ENCODE data around the gene DHRS7B.
"Not testable (repeated sequence)": the region's sequence is repeated elsewhere in the genome, so short reads cannot be mapped to it uniquely, and the experiment has no call there.

The DHRS7B gene

DNA sequence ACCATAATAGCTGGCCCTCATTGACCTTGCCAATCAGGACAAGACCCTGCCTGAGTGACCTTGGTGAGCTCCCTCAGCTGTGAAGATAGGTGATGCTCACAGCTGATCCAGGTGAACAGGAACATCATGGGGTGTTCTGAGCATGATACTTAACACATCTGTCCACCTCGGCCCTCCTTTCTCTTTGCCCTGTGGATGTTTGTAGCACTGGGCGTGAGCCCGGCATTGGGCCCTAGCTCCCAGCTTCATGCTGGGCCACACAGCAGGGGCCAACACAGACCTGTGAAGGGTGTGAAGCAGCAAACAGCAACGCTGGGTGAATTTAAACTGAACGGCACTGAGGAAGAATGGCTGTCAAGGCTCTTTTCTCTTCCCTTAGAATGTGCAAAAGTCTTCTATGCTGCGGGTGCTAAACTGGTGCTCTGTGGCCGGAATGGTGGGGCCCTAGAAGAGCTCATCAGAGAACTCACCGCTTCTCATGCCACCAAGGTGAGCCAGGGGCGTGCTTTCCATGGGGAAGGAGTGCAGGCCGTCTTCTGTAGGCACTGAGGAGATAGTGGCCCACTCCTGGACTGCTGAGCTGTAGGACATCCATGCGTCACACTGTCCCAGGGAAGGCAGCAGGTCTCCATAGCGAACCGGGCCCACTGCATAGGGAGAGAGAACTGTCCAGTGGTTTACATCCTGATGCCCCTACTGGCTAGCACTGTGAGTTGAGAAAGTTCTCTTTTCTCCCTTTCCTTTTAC, 51.3 kb downstream of the DHRS7B start:
- no peak for DNase-seq (ENCODE audit: low read depth)

DNA sequence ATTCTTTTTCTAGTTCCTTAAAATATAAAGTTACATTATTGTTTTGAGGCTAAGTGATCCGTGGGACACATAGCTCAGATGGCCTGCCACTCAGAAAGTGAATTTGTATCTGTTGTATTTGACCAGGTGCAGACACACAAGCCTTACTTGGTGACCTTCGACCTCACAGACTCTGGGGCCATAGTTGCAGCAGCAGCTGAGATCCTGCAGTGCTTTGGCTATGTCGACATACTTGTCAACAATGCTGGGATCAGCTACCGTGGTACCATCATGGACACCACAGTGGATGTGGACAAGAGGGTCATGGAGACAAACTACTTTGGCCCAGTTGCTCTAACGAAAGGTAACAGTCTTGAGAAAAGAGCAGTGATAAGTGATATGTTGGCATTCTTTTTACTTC, 56.7 kb downstream of the DHRS7B start:
- DNase-seq (ENCODE audit: low read depth), result no peak

DNA sequence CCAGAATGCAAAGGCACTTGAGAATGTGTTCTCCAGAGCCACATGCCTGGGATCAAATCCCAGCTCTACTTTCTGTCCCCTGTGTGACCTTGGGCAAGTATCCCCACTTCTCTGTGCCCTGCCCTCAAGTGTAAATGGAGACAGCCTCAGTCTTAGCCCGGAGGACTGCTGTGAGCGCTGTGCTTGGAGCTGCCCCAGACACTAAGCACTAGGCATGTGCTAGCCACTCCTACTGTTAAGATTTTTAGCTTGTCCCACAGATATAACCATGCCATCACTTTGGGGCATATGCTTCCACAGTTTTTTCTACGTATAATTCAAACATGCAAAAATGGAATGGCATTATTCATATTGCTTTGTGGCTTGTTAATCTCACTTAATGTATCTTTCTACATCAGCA, 57.8 kb downstream of the DHRS7B start:
- DNase-seq (ENCODE audit: low read depth), result no peak

DNA sequence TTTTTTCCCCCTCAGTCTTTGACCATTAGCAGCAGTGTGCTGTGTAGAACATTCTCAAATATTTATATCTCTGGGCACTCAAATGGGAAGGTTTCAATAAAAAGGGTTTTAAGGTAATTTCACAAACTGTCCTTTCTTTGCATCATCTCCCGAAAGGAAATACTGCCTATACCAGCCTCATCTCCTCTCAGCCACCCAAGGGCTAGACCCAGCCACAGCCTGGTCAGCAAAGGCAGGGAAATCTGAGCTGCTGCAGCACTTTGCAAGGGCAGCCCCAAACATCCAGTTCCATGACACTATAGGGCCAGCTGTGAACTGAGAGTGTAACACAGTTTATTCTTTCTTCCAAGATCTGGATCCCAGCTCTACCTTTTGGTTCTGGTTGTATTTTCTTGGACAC, 58.3 kb downstream of the DHRS7B start:
- DNase-seq (ENCODE audit: low read depth), result no peak

DNA sequence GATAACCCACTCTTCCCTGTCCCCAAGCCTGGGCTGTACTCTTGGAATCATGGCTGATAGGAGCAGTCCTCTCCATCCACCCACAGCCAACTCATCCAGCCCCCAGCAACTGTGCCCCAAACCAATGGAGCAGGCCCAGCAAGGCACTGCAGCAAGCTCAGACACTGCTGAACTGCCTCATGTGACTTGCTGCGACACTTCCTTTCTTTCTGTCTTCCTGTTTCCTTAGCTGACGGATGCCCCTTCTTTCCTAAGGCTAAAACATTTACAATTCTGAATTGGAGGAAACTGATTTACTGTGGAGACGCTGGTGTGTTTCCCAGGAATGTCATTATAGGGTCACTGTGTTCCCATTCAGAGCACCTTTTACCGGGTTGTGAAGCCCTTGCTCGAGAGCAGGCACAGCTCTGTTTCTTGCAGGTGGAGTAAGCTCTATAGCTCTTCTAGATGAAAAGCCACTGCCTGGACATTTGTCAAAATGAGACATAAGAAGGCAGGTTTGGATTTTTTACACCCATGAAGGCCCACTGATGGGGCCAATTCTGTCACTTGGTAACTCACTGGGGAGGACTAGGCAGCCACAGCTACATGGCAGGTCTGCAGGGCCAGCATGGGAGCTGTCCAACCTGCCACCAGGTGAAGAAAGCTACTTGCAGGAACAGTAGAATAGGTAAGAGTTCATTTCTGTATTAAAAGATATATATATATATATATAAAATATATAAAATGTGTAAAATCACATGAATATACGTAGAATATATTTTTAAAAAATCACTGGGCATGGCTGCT, 59.8 kb downstream of the DHRS7B start:
- DNase-seq (ENCODE audit: low read depth), result no peak

DNA sequence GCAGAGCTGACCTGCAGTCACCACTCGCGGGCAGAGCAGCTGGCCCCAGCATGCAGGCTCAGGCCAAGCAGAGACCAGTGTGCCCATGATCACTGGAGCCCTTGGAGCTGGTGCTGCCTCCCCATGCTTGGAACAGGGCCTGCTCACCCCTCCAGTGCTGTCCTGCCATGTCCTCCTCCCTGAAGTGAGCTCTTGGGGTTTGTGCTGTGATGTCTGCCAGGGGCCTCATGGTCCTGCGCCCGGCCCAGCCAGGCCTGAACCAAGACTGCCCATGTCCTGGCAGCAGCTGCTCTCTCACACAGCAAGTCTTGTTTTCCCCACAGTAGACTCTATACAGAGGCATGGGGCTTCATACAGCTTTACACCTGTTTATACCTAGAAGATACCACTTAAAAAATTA, 62.6 kb downstream of the DHRS7B start:
- no peak for DNase-seq (ENCODE audit: low read depth)

DNA sequence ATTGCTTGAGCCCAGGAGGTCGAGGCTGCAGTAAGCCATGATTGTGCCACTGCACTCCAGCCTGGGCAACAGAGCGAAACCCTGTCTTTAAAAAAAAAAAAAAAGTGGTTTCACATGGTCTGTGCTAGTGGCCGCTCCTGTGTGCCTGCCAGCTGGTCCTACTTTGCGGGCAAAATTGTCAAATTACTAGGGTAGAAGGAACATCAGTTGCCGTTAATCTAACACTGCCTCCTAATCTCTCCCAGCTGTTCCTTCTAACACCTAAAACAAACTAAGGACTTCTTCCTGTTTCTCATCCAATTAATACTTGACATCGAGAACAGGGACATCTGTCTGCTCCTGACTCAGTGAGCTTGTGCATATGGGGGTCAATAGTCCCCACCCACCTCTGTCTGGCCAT, 63.3 kb downstream of the DHRS7B start:
- no peak for DNase-seq (ENCODE audit: low read depth)

DNA sequence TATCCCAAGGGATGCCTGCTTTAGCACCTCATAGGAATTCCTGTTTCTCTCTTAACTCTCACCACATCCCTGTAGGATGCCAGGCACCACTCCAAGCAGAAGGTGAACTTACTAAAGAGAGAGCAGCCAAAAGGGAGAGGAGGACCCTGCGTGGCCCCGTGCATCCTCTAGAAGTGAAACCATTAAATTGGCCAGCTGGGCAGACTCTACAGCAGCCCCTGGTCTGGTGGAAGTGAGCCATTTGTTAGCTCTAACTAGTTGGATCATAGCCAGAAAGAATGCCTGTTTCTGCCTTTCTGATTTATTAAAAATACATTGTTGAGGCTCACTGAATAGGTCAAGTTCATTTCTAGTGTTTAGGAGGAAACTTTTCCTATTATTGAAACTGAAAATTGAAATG, 64.9 kb downstream of the DHRS7B start:
- DNase-seq (ENCODE audit: low read depth), result no peak

DNA sequence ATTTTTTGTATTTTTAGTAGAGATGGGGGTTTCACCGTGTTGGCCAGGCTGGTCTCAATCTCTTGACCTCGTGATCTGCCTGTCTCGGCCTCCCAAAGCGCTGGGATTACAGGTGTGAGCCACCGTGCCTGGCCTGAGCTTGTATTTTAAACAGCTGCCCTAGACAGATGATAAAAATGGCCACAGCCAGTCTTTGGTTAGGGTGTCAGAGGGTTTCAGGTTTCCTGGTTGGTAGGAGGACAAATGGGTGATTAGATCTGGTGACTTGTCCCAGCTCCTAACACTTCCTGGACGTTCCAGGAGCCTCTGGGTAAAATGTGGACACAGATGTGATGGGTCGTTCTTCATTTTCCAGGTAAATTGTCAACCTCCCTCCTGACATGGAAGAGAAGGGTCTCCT, 65.7 kb downstream of the DHRS7B start:
- not testable (repeated sequence) for DNase-seq (ENCODE audit: low read depth)

DNA sequence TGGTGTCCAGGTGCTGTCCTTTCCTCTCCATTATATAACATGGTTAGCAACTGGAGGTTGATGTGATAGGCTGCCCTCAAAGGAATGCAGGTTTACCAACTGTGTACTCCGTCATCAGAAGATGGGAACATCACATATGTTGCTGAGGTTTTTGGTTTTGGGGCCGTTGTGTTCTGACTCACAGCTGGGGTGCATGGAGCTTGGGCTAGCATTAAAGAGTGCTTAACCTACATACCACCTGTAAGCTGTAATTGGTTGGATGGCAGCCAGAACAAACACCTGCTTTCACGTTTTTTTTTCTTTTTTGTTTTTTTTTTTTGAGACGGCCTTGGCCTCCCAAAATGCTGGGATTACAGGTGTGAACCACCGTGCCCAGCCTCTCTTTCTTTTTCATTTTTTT, 66.3 kb downstream of the DHRS7B start:
- no peak for DNase-seq (ENCODE audit: low read depth)

DNA sequence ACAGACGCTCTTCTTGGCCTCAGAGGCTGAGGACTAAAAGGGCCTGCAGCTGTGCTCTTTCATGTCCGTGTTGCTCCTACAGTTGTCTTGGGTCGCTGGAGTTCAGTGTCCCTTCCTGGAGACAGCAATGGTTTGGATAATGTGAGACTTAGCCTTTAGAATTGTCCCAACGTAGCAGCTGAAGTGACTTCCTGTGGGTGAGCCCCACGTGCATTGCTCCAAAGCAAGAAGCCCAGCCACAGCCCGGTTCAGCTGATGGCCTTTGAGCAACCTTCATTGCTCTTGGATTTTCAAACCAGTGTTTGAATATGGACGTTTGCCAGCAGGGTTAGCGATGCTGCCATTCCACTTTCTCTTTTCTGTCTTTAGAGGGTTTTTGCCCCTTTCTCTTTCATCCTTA, 67.5 kb downstream of the DHRS7B start:
- no peak for DNase-seq (ENCODE audit: low read depth)

DNA sequence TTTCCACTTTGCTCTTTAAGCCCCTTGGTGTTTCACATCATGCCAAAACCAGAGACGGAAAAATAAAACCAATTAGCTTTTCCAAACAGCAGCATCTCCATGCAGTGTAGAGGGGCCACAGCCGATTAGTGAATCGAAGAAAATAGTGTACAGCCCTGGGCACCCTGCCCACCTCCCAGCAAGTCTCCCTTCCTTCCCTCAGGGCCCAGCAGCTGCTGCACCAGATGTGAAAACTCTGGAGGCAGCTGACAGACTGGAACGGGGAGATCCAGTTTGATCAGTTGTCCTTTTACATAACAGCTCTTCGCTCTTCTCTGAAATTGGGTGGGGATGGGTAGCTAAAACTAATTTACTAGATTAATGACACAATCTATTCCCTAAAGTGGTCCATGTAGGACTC, 67.9 kb downstream of the DHRS7B start:
- DNase-seq (ENCODE audit: low read depth), result peak; percentile 35

DNA sequence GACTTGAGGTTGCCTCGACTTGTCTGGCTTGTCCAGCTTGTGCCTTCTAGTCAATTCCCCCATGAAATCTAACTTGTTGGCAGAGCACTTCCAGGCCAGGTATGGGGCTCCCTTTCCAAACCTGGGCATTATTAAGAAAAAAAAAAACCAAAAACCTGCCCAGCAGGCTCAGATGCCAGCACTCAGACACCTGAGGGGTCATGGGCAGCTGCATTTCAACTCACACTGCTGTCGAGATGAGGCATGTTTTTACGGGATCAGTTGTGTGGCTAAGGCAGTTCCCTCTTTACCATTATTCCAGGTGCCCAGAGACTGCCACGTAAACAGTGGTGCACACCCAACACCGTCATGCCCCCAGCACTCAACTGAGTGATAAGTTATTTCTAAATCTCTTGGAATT, 69.4 kb downstream of the DHRS7B start:
- DNase-seq (ENCODE audit: low read depth), result no peak

DNA sequence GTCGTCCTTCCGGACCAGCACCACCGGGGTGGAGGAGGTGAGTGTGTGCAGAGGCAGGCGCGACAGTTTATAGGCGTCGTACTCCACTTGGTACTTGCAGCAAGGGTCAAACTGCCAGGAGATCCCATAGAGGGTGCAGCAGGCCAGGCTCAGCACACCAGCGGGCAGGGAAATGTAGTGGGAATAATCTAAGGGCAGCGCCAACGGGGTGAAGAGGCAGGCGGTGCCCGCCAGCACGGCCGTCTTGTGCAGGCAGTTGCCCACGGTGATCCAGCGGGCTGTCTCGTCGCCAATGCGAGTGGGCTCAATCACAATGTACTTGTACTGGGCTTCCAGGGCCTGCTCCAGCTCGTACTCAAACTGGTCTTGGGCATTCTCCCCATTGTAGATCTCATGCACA, 71.6 kb downstream of the DHRS7B start:
- no peak for DNase-seq (ENCODE audit: low read depth)

DNA sequence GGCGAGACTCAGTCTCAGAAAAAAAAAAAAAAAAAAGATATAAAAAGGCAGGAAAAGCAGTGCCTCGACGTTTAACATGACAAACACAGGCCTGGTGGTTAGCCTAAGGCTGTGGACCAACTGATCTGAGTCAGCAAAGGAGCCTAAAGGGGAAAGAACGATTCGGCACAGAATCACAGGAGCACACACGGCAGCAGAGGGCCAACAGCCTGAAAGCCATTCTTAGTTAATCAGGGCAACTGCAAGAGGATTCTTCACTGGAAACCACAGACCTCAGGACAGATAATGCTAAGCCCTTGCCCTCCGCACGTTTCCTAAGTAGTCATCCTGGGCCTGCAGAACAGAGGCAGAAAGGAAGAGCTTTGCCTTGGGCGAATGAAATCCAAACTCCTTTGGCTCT, 72.5 kb downstream of the DHRS7B start:
- DNase-seq (ENCODE audit: low read depth), result peak; percentile 96

DNA sequence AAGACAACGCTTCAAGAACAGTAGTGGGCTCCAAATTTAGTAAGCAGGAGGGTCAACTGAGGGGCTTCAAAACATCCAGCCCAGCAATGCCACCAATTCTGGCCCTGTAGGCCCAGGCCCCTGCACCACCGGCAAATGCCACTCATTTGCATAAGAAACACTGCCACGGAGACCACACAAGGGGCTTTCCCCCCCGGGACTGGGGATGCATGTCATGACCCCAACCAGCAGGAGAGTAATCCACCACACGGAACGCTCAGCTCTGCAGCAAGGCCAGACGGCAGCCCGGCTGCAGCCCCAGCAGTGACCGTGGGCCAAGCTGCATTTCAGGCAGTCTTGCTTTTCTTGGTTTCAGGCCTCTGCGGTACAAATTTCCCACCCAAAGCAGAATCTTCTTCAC, 73.1 kb downstream of the DHRS7B start:
- DNase-seq (ENCODE audit: low read depth), result no peak

DNA sequence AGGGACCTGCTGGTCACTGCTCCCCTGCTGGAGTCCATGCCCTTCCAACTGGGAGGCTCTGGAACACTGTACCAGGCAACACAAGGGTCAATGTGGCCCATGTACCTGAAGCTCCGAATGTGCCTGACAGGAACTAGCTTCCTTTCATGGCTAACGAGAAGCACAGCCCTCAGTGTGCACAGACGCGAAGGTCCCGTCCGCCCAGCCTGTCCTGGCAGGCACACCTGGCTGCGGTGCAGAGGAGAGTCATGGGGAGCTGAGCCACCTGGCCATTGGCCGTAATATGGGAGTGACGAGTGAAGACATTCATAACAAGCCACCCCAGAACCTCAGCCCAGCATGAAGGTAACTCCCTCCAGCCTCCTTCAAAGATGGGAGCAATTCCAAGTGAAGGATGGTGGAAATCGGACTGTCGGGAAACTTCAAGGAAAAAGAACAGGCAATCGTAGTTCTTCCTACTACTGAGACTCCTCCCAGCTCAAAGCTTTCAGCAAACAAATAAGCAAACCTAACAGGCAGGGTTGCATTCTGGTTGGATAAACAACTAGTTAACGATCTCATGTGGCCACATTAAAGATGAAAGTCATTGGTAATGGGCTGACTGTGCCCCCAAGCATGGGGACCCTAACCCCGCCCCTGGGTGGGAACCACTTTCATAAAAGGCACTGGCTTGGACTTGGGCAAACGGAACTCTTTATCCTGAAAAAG, 74.0 kb downstream of the DHRS7B start:
- DNase-seq (ENCODE audit: low read depth), result no peak

DNA sequence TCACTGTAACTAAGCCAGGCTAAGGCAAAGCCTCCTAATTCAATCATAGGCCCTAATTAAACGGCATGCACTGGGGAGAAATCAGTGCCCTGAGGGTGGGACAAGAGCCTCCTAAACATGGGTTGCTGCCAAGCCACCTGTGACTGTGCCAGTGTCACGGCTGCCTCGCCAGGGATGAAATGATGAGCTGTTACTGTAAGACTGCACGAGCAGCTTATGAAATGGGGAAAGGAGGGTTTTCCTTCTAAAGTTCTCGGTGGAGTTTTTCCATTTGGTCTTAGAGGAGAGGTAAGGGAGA, 74.5 kb downstream of the DHRS7B start:
- peak; percentile 84 for DNase-seq (ENCODE audit: low read depth)

DNA sequence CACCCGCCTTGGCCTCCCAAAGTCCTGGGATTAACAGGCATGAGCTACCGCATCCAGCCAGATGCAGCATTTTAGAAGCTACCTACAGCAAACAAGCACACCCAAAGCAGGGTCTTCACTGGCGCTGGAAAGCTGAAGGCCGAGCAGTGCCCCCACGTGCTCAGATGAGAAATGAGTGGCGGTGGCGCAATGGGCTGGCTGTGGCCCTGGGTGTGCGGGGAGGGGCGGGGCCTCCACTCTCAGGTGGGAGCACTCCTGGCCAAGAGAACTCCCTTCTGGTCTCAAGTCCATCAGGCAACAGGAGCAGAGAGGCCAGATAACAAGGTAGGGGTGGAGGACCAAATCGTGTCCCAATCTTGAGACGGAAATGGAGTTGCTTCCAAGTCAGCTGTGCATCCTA, 75.1 kb downstream of the DHRS7B start:
- no peak for DNase-seq (ENCODE audit: low read depth)

DNA sequence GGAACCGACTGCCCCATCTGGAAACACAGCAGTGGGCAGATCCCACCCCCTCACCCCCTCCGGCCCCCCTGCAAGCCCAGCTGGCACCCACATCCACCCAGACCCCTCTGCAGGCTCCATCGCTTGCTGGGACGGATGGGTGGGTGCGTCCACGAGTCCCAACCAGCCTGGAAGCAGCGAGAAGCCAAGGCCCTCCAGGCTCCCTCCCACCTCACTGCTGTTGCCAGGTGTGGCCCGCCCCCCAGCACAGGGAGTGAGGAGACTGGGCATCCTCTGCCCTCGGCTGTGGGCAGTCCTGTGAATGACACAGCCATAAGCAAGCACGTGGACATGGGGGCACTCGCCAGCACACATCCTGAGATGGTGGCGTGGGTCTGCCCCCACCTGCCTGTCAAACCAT, 75.7 kb downstream of the DHRS7B start:
- no peak for DNase-seq (ENCODE audit: low read depth)

DNA sequence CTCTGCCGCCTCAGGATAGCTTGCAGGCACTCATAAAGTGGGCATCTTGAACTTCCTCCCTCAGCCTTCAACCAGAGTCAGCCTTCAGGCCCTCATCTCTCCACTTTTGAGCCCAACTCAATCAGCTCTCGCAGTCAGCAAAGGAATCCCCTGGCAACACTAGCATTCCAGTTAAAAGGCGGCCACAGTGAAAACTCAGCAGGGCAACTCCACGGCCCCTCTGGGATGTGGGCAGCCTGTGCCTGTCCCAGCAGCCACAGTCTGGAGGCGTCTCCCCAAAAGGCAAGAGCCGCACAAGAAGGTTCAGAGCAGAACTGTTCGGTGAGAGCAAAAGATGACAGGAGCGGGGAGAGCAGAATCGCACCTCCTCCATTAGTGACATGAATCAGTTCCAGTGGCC, 78.2 kb downstream of the DHRS7B start:
- DNase-seq (ENCODE audit: low read depth), result no peak

DNA sequence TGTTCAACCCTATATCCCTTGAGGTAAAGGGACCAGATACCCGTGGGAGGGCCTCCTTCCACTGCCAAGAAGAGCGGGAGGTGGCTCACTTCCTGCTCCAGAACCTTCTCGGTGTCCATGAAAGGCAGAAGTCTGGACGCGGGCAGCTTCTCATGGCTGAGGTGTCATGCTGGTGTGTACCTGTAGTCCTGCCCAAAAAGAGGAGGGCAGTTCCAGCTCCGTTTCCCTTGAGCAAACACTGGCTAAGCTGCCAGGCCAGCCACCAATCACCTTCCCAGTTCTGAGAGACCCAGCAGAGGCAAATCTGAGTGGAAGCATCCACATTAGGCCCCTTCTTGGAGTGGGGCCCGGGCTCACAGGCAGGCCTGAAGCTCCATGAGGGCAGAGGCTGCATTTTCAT, 81.6 kb downstream of the DHRS7B start:
- DNase-seq (ENCODE audit: low read depth), result no peak

DNA sequence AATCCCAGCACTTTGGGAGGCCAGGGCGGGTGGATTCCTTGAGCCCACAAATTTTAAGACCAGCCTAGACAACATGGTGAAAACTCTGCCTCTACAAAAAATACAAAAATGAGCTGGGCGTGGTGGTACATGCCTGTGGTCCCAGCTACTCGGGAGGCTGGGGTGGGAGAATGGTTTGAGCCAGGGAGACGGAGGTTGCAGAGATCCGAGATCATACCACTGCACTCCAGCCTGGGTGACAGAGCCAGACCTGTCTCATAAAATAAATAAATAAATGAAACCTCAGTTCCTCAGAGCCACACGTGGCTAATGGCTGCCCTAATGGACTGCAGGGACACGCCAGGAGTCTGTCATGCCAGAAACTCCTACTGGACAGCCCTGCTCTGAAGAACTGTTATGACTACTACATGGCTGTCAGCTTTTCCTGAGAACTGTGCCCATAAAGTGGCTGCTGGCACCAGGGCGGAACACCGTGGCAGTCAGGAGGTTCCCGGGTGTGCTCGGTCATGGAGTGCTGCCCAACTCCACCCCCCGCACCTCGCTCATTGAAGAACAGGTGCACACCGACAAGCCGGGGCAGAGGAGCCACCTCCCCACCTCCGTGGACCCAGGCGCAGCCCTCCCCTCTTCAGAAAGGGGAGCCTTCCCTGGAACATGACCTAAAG, 82.9 kb downstream of the DHRS7B start:
- peak; percentile 42 for DNase-seq (ENCODE audit: low read depth)

Measured in EH (cell line).